ENCODE results near the gene USP22. TPM values are rescaled to one million over a fixed set of nuclear protein-coding genes. Genes with fewer than 3 reads are reported as not detected.

The USP22 gene
- total RNA-seq, 4 donors from 2014 or later: 101 to 128 (median 104) TPM

- no peak overlapping the region for H3K27ac ChIP-seq
- H3K4me3 ChIP-seq: no peak overlapping the region
- WGBS, 2 donors (ENCODE audit: low coverage in 1 of 2): 91 to 93% methylated on average over 3 to 8 of the region's 10 CpGs
Observed at GRCh38 chr17:21044971-21045370, 2.2 kb upstream of the USP22 start.

GRCh38 chr17:21043296-21044232 lies 753 bp upstream of the USP22 start:
- Histone ChIP-seq H3K4me1 (peaks cover 3 to 38% (median 7%) of the 10 kb centered on the region in 3 donors), H3K27ac (peak overlapping the region; percentile 58 to 100 (median 96)), H3K4me3 (peak overlapping the region; percentile 47 to 100), H3K27me3 (no peaks in the 10 kb centered on the region), H3K9me3 (no peaks in the 10 kb centered on the region), H3K36me3 (no peaks in the 10 kb centered on the region)
- WGBS, 2 donors (ENCODE audit: low coverage in 1 of 2): 0 to 5% methylated on average over 2 to 15 of the region's 50 CpGs
- peak; percentile 96 for ATAC-seq
- TF ChIP-seq CTCF (IDR thresholded peaks at IDR 0.05) (peak; percentile 88 to 97 (median 92)), EP300 (IDR thresholded peaks at IDR 0.05) (no peak), POLR2AphosphoS5 (IDR thresholded peaks at IDR 0.05) (peak; percentile 56), POLR2A (IDR thresholded peaks at IDR 0.05) (peak; percentile 26 to 30)

More at GRCh38 chr17:21044971-21045370, 2.2 kb upstream of the USP22 start:
- no peak for ATAC-seq
- TF ChIP-seq CTCF (IDR thresholded peaks at IDR 0.05): no peak
- no peak for TF ChIP-seq POLR2AphosphoS5 (IDR thresholded peaks at IDR 0.05)
- TF ChIP-seq EP300 (IDR thresholded peaks at IDR 0.05): no peak
- TF ChIP-seq POLR2A (IDR thresholded peaks at IDR 0.05): no peak
- H3K4me1 ChIP-seq: peaks cover 0 to 24% (median 4%) of the 10 kb centered on the region in 3 donors
- no peaks in the 10 kb centered on the region for H3K27me3 ChIP-seq
- no peaks in the 10 kb centered on the region for H3K36me3 ChIP-seq
- no peaks in the 10 kb centered on the region for H3K9me3 ChIP-seq

- H3K27me3 ChIP-seq: no peaks in the 10 kb centered on the region
- peak; percentile 50 for ATAC-seq
- H3K4me1 ChIP-seq: peaks cover 3 to 55% (median 10%) of the 10 kb centered on the region in 3 donors
- H3K36me3 ChIP-seq: no peaks in the 10 kb centered on the region
- WGBS, 2 donors (ENCODE audit: low coverage in 1 of 2): 0% methylated on average over 3 to 5 of the region's 47 CpGs
- peak overlapping the region; percentile 96 to 100 (median 98) for H3K27ac ChIP-seq
- peak overlapping the region; percentile 98 to 100 for H3K4me3 ChIP-seq
- no peaks in the 10 kb centered on the region for H3K9me3 ChIP-seq
- TF ChIP-seq EP300 (IDR thresholded peaks at IDR 0.05) (no peak), CTCF (IDR thresholded peaks at IDR 0.05) (peak in 1 of 4 experiments; percentile 18), POLR2A (IDR thresholded peaks at IDR 0.05) (no peak), POLR2AphosphoS5 (IDR thresholded peaks at IDR 0.05) (peak; percentile 67)
Observed at GRCh38 chr17:21041741-21042457, 912 bp downstream of the USP22 start.

- Histone ChIP-seq H3K36me3 (no peaks in the 10 kb centered on the region), H3K4me3 (peak overlapping the region; percentile 98 to 100), H3K27me3 (no peaks in the 10 kb centered on the region), H3K4me1 (peaks cover 8 to 74% (median 25%) of the 10 kb centered on the region in 3 donors), H3K9me3 (no peaks in the 10 kb centered on the region), H3K27ac (peak overlapping the region; percentile 96 to 100 (median 98))
- 5 to 8% methylated on average over 2 to 6 of the region's 6 CpGs for WGBS, 2 donors (ENCODE audit: low coverage in 1 of 2)
- TF ChIP-seq POLR2AphosphoS5 (IDR thresholded peaks at IDR 0.05) (no peak), CTCF (IDR thresholded peaks at IDR 0.05) (peak; percentile 7 to 58 (median 46))
- no peak for ATAC-seq
Observed at GRCh38 chr17:21039839-21040575, 2.8 kb downstream of the USP22 start.

Data from gastroesophageal sphincter (tissue), 4 donors.